ENCODE data around the gene PRKCA.

PRKCA gene

DNA sequence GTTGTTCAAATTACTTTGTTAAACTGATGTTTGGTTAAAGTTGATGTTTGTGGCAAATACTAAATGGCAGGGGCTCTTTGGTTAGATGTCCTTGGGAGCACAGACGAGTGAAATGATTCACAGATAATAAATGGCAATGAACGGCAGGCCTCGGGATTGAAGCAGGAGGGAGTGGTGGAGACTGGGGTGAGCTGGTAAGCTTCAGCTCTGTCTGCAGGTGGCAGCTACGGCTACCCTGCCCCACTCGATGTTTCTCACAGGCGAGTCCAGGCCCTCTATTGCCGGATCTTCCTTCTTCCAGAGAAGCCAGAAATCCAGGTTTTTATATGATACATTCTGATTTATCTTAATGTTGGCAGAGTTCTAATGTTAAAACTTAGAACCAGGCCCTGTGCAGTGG, 387.8 kb downstream of the PRKCA start:
- no peak for DNase-seq (ENCODE audit: low spot score)
- TF ChIP-seq, protein P1, sequence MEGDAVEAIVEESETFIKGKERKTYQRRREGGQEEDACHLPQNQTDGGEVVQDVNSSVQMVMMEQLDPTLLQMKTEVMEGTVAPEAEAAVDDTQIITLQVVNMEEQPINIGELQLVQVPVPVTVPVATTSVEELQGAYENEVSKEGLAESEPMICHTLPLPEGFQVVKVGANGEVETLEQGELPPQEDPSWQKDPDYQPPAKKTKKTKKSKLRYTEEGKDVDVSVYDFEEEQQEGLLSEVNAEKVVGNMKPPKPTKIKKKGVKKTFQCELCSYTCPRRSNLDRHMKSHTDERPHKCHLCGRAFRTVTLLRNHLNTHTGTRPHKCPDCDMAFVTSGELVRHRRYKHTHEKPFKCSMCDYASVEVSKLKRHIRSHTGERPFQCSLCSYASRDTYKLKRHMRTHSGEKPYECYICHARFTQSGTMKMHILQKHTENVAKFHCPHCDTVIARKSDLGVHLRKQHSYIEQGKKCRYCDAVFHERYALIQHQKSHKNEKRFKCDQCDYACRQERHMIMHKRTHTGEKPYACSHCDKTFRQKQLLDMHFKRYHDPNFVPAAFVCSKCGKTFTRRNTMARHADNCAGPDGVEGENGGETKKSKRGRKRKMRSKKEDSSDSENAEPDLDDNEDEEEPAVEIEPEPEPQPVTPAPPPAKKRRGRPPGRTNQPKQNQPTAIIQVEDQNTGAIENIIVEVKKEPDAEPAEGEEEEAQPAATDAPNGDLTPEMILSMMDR (IDR thresholded peaks at IDR 0.05; ENCODE audit: extremely low read depth, missing control alignments), result no peak

DNA sequence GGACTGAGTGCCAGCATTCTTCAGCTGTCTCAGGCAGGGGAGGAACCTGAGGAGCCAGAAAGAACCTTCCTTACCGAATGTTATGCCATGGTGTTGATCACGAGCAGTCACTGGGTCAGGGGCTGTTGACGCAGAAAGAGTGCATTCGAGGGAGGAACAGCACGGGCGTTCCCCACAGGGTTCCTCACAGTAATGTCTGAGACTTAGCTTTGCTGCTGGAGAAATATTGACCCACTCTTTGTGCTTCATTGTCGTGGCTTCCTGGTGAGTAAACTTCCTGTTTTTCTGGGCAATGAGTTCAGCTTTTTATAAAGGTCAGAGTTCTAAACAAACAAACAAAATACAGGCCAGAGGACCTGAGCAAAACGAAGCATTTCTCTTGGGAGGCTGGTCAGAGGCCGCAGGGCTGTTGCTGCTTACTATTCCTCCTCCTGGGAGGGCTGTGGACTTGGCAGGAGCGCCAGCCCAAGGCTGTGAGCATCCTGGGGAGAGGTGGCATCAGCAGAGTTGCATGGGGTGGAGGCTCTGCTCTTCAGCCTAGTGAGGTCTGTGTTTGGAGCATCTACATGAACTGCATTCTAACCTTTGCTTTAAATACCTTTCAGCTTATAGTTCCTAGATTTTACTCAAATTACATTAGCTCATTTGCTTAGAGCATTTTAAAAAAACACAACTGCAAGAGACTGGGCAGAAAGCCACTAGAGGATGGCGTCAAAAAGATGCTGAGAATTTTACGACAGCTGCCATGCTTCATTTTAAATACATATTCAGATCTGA, 389.4 kb downstream of the PRKCA start:
- DNase-seq (ENCODE audit: low spot score), result no peak
- TF ChIP-seq, protein P1 (IDR thresholded peaks at IDR 0.05; ENCODE audit: extremely low read depth, missing control alignments), result no peak

DNA sequence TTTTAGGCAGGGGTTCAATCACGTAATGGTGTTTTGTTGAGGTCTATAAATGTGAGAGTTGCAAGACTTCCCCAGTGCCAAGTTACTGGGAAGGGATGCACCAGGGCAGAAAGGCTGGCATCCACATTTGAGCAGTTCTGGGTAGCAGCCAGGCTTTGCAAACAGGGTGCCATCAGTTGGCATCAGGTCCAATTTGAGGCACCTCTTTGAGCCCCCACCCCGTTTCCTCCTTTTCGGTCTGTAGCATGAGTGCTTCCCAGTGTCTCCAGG, 389.9 kb downstream of the PRKCA start:
- TF ChIP-seq, protein P1 (IDR thresholded peaks at IDR 0.05; ENCODE audit: extremely low read depth, missing control alignments), result no peak
- no peak for DNase-seq (ENCODE audit: low spot score)

DNA sequence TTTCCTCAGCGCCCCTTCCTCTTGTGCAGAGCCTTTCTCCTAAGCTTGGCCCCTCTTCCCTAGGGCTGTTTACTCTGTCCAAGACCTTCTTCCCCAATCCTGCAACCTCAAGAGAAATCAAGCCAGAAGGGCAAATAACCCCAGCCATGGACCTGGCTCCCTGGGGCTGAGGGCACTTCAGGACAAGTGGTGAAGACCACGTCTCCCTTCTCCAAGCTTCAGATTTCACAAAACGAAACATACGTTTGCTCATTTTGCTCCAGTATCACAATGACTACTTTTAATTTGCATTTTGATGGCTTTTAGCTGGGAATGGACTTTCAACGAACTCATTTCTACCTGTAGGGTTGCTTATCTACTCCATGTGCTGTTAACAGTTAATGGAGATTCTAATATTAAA, 392.7 kb downstream of the PRKCA start:
- TF ChIP-seq, protein P1 (IDR thresholded peaks at IDR 0.05; ENCODE audit: extremely low read depth, missing control alignments), result no peak
- DNase-seq (ENCODE audit: low spot score), result no peak

GRCh38 chr17:66698270-66698669, 395.9 kb downstream of the PRKCA start:
- TF ChIP-seq, protein P1 (IDR thresholded peaks at IDR 0.05; ENCODE audit: extremely low read depth, missing control alignments), result no peak
- no peak for DNase-seq (ENCODE audit: low spot score)

GRCh38 chr17:66701462-66701861, 399.0 kb downstream of the PRKCA start:
- TF ChIP-seq, protein P1 (IDR thresholded peaks at IDR 0.05; ENCODE audit: extremely low read depth, missing control alignments), result no peak
- no peak for DNase-seq (ENCODE audit: low spot score)

DNA sequence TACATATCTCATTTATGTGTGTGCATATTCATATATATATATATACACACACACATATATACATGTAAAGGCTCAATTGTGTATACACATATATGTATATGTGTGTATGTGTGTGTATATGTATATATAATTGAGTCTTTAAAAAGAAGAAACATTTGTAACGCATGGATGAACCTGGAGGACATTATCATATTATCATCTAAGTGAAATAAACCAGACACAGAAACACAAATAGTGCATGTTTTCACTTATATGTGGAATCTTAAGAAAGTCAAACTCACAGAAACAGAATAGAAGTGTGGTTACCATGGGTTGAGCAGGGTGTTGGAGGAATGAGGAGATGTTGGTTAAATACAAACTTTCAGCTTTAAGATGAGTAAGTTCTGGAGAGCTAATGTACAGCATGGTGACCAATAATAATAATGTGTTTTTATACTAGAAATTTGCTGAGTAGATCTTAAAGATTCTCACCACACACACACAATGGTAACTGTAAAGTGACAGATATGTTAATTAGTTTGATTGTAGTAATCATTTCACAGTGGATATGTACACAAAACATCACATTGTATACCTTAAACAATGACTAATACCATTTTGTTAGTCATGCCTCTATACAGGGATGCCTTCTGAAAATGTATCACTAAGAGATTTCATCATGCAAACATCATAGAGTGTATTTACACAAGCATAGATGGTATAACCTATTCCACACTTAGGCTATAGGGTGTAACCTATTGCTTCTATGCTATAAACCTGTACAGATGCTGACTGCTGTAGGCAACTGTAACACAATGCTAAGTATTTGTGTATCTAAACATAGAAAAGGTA, 399.9 kb downstream of the PRKCA start:
- TF ChIP-seq, protein P1 (IDR thresholded peaks at IDR 0.05; ENCODE audit: extremely low read depth, missing control alignments), result no peak
- DNase-seq (ENCODE audit: low spot score), result no peak

All from GM20000 (cell line).